GM19372 (cell line): Measurements from ENCODE around the gene MYO7B.

Experiments
- ATAC-seq: cut with Tn5 transposase; IDR thresholded peaks from one replicate; pipeline ENCODE4 v1.9.1; 2021; ENCODE audit warnings: mild to moderate bottlenecking, low read depth, moderate library complexity; ENCODE audit not compliant: unreplicated experiment

The MYO7B gene

DNA sequence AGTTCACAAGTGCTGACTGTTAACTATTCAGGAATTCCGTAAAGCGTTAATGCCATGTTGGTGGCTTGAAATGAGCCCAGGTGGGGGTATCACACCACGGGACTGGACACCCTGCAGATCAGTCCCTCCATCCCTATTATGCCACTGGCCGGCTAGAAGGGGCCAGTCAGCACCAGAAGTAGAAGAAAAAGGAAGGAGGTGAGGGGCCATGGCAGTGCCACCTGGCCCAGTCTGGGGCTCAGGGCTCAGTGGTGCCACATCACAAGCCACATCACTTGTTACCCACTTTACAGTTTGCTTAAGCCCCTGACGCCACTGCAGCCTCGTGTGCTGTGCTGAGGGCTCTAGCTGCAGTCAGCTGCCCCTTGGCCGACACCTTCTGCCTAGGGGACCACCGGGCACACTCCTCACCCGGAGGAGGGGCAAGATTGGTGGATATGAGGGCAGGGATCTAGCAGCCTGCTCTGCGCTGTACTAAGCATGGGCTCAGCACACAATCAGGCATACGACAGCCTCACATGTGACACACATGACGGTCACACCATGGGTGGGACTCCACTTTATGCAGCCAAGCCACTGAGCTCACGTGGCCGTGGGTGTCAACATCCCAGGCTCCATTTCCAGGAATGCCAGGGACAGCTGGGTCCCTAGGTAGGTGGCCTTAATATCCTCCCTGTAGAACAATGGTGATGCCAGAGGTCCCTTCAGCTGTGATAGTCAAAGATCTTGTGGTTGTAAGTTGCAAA is 136.2 kb downstream of the MYO7B start:
- ATAC-seq: no peak

DNA sequence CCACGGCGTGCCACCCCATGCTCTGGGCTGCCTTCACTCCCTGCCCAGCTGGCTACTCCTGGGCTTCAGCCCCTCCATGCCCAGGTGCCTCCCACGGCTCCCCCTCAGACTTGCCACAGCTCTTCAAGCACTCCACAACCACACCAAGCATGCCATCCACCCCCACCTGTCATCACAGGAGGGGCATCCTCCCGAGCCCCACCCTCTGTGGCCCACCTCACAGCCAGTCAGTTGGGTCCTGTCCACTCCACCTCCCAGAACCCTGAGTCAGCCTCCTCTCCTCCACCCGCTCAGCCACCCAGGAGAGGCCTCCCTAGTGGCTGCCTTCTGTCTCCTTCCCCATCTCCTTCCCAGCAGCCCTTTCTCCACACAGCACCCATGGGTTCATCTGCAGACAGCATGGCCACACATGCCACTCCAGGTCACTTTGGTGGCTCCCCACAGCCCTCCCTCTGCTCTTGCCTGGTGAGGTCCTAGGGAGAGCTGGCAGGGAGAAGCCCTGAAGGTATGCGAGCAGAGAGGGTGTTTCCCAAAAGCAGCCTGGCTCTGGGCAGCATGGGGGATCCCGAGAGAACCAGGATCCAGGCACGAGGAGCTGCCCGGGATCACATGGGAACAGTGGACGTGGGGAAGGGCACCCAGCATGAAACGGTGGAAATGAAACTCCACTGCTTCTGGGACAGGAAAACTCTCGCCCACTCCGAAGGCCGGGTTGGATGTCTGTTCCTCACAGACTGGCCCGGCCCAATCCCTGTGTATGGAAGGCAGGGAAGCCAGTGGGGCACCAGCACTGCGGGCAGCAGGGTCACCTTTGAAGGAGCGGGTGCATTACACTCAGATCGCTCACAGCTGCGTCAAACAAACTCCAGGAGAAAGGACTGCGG is 137.1 kb downstream of the MYO7B start:
- no peak for ATAC-seq

DNA sequence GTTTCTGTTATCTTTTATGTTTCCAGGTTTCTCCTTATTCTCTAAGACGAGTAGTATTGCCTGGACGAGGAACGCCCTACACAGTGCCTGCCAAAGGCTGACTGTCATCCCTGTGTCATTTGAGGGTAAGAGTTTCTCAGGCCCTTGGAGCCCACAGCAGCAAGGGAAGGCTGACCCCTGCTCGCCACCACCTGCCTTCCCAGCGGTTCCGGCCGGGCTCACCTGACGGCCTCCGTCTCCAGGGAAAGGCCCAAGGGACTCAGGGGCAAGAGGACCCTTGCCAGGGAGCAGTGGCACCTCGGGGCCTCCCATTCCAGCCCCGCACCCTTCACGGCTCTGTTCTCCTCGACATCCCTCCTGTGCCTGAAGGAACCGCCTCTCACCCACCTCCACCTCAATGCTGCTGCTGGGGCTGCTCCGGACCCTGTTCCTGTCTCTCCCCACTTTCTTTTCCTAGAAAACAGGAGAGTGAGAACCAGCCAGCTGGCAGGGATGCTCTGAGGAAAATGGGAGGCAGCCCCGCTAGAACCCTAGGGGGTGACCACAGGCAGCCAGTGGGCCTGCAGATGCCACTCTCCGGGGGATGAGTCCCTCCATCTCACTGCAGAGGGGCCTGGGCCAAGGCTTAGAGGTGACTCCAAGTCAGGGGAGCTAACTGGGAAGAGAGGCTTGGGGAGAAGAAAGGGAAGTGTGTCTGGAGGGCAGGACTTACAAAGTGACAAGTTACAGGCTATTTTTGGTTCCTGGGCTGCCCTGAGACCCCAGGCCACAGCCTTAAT is 138.0 kb downstream of the MYO7B start:
- no peak for ATAC-seq

DNA sequence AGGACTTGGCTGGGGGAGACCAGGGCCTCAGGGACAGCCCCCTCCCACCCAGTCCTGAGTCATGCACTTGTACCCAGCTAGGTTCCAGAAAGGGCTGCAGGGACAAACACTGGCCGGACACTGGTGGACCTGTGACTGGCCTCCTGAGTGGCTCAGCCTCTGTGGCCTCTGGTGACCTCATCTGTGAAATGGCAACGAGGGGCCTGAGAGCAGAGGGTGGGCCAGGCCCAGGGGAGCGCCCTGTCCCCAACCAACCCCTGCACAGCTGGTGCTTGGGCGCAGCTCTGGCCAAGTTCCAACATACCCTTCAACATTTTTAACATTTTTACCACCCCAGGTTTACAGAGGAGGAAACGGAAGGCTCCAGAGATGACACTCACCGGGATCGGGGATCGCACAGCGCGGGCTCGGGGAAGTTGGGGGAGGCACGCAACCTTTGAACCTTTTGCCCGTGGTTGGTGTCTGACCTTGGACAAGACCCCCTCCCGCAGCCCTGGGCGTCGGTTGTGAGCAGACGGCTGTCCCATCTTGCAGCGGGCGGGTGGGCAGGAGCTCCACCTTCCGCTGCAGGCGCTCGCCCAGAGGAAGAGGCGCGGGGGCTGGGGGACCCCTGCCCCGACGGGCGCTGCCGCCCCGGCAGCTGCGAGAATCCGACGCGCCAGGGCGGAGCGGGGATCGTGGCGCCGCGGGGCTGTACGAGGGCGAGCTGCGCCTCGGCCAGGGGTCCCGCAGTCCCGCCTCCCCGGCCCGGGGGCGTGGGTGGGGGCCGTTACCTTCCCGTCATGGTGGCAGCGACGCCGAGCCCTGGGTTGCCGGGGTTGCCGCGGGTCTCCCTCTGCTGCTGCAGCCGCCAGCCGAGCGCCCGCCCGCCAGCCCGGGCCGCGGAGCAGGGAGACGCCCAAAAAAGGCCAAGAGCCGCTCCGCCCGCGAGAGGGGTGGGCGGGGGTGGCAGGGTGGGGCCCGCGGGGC is 139.0 kb downstream of the MYO7B start:
- ATAC-seq: no peak

DNA sequence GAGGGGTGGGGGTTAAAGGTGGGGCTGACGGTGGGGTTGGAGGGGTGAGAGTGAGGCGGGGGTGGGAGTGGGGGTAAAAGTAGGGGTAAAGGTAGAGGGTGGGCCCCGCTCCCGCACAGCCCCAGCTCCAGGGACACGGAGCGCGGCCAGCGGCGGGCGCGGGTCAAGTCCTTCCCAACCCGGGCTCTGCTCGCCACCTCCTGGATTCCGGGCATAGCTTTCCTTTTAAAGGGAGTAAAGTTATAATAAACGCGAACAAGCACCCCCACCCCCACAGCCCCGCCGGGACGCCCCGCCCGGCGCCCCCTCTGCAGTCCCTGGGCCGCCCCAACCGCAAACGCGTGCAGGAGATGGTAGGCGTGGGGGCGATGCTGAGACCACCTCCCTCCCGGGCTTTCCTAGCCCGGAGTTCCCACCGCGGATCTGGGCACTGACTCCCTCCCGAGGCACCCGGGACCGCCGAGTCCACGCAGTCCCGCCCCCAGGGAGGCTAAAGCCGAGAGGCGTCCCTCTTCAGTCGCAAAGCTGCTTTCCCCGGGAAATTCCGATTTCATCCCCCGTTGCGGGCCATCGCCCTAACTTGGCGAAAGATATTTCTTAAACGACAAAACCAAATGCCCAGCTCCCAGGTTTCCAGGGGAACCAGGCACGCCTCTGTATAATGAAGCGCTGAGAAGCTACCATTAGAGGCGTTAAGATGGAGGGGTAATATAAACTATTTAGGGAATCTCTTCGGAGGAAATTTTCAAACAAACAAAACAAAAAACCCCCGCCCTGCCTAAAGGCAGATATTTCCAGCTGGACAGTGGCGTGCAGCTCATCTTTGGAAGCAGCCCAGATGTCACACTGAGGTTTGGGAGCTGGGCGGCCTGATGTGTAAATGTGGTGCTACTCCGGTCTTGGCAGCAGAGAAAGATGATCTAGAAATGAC is 140.1 kb downstream of the MYO7B start, which contains the start of gene LIMS2:
Gene LIMS2, minus strand, starts transcription at position 200 of the 931 bp plus-strand sequence. CDS start 506 bp downstream, outside the sequence.
- no peak for ATAC-seq

DNA sequence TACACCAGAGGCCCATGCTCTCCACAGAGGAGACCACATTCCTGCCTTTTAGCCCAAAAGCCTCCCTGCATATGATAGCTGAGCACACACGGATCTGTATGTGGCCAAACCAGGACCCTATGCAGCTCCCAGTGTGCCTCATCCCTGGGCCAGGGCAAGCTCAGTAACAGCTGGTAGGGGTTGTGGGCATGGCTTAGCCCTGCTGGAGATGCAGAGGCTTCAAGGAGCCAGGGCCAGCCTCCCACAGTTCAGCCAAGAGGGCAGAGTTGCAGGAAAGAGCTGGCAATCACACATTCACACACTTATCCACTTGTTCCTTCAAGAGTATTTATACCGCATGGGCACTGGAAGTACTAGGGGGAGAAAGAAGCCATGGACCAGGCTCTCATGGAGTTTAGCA is 141.4 kb downstream of the MYO7B start:
- no peak for ATAC-seq

DNA sequence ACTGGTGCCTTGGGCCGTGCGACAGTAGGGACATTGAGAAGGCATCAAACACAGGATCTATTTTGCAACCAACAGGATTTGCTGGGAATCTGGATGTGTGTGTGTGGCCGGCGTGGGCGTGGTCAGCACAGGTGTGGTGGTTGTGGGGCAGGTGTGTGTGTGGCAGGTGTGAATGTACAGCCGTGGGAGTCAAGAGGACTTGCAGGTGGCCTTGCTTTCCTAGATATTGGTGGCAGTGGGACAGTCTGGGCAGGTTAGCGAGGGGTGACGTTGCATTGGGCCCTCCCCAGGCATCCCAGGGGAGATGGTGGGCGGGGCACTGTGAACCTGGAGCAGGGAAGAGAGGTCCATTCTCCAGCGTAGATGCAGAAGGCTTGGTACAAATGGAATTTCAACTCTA is 143.0 kb downstream of the MYO7B start:
- ATAC-seq: no peak

DNA sequence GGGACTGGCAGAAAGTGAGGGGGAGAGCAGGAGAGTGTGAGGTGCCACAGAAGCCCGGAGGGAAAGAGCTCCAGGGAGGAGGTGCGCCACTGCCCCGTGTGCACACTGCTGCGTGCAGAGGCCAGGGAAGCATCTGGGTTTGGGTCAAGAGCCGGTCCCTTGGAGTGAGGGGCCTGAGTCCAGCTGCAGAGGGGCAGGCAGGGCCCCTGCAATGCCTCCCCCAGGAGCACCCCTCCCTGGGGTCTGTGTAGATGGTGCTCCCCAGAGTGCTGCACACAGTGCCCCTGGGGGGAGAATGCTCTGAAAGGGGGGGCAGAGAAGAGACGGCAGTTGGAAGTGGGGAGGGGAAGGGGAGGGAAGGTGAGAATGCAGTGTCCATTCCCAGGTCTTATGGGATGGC is 143.5 kb downstream of the MYO7B start:
- no peak for ATAC-seq

DNA sequence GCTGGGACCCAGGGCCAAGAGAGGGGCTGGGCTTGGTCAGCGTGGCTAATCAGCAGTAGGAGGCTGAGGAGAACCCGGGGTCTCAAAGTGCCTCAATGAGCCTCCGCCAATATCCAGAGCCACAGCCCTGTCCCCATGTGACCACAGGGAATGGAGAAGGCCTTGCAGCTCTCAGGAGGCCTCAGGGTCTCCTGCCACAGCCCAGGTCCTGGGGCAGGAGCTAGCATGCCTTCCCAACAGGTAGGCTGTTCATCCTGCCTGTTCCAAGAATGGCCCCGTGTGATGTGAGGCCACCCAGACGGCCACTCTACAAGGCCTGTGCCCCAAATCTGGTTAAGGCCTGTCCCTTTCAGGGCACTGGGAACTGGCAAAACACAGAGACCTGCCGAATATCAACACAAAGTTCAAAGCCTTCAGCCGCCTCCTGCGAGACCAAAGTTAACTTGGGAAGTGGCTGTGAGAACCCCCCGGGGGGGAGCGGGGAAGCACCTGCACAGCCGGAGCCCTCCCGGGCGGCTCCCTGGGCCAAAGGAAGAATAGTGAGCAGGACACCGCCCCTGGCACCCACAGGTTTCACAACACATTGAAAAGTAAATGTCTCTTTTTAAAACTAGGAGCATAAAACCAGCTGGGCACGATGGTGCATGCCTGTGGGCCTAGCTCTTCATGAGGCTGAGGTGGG is 144.3 kb downstream of the MYO7B start:
- no peak for ATAC-seq

DNA sequence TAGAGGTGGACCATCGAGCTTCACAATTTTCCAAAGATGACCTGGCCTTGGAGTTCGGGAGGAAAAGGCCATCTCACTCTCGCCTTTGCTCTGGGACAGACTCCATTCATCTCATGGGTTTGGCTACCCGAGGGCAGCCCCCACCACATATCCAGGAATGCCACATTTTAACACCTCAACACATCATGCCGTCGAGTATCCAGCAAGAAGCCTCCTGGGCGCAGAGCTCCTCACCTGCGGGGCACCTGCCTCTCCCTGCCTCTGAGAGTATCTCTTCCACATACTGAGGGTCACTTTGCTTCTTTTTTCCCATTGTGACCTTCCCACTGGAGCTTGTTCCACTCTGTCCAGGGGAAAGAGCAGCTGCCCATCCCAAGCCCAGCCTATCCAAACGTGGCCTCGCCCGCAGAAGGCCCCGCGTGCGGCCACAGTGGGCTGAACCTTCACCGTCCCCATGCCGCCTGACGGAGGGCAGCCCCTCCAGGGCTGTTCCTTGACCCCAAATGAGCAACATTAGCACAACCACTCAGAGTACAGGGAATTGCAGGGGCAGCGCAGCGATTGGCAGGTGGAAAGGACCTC is 145.3 kb downstream of the MYO7B start:
- ATAC-seq: no peak

DNA sequence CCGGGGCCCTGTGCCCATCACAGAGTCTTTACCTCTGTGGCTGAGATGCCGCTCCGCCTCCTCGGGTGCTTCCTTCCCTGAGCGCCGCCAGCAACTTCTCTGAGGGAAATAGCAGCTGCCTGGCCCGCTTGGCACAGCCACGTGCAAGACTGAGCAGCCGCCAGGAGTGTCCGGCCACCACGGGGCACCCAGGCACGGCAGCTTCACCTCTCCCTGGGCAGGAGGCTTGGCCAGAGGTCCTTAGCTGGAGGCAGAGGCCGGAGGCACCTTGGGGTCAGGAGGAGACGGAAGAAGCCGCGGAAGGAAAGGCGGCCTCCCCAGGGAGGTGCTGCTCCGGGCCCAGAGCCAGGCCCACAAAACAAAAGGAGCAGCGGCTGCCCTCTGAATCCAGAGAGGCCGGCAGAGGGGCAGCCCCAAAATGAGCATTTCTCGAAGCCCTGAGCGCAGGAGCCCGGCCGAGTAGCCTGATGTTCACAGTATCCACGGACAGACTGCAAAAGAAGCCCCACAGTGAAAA is 145.9 kb downstream of the MYO7B start:
- no peak for ATAC-seq

DNA sequence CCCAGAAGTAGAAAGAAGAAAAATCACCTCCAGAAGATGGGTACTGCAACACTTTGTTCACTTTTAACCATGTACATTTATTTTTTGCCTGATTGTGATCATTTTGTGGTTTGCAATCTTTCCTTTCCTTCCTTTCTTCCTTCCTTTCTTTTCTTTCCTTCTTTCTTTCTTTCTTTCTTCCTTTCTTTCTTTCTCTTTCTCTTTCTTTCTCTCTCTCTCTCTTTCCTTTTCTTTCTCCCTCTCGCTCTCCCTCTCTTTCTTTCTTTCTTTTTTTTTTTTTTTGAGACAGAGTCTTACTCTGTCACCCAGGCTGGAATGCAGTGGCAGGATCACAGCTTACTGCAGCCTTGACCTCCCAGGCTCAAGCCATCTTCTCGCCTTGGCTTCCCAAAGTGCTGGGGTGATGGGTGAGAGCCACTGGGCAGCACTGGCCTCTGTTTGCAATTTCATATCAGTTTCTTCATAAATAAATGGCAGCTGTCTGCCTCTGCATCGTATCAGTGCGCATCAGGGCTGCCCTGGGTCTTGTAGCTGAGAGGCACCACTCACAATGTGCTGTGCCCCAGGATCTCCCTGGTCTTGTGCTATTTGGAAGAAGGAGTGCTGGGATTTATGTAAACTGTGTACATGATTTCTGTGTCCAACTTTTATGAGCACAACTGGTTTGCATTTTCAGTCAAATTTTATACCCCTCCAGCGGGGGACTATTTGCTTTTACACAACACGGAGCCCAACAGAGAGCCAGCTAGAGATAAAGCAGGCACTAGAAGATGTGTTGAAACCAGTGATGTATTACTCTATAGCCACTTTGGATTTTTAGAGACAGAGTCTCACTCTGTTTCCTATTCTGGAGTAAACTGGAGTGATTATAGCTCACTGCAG is 146.7 kb downstream of the MYO7B start:
- no peak for ATAC-seq

DNA sequence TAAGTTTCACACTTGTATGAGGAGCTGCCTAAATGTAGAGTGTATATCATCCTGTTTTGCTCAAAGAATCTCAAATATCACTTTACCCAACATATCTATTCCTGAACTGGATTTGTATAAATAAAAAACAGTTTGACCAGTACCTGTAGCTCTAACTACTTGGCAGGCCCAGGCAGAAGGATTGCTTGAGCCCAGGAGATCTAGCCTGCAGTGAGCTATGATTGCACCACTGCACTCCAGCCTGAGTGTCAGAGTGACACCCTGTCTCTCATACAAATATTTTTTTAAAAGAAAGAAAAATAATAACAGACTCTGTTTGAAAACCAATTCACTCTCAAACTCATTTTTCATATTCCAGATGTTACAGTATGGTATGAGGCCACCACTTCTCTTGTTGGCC is 147.6 kb downstream of the MYO7B start:
- no peak for ATAC-seq

DNA sequence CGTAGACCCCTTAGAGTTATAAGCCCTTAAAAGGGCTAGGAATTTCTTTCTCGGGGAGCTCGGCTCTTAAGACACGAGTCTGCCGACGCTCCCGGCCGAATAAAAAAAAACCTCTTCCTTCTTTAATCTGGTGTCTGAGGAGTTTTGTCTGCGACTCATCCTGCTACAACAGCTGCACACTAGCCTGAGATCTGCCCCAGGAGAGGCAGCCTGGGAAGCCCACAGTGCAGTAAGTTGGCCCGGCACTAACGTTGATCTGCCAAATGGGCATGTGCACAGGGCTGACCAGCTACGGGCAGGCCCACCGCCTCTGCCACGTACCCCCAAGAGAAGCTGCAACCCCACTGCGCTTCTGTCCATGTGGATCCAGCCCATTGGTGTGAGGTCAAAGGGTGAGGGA is 148.3 kb downstream of the MYO7B start:
- no peak for ATAC-seq

DNA sequence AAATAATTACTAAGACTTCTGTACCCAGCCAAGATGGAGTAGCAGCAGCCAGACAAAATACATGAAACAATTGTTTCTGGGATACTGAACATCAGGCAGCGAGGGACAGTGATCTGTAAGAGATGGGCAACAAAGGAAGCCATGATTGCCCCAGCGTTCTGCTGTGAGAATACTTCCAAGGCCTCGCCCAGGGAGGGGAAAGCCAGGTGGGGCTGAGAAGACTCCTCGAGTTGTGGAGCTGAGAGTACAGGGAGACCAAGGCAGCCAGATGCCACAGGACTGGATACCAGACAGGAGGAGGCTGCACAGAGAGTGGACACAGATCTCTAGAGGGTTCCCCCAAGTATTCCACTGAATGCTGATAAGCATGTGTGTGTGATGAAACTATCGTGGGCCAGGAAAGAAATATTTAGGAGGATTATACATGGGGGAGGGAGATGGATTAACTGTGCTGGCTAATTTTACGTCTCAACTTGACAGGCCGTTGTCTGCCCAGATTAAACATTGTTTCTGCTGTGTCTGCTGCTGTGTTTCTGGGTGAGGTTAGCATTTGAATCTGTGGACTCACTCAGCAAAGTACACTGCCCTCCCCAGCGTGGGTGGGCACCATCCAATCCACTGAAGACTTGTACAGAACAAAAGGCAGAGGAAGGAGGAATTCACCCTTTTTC is 150.1 kb downstream of the MYO7B start:
- no peak for ATAC-seq
